ENCODE measurements around the gene THBS3. TPM values are rescaled to one million over a fixed set of nuclear protein-coding genes. Genes with fewer than 3 reads are reported as not detected.

Gene THBS3
- 11.3 and 19.6 TPM in 2 replicates for total RNA-seq

DNA sequence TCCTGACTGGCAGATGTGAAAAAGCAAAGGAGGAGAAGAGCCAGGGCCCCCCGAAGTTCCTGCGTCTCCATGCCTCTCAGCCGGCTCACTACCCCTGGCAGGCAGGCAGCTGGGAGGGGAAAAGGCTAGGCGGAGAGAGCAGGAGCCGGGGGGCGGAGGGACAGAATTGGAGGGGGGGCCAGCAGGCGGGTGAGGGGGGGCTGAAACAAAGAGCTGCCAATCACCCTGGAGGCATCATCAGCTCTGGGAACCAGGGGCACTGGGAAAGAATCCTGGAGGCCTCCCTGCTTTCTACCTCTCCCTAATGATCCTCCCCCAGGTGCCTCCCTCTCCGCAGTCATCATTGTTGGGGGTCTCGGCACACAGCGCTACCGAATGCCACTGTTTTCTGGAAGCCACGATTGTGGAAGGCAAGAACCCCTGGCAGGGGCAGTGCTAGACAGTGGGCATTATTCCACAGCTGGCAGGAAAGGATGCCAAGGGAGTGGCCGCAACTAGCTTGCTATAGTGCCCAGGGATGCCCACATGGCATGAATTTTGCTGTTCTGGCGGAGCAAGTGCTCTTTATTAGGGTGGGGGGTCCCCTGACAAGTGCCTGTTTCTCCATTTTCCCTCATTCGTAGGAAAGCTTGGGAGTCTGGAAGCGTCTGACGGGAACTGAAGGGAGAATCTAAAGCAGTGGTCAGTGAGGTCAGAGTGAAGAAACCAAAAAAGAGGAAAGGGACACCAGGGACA, at the start of gene THBS3:
Gene THBS3 (minus strand): TSS at position 92 of the 735 bp plus-strand sequence. CDS start 21 bp downstream, at position 71.

DNA sequence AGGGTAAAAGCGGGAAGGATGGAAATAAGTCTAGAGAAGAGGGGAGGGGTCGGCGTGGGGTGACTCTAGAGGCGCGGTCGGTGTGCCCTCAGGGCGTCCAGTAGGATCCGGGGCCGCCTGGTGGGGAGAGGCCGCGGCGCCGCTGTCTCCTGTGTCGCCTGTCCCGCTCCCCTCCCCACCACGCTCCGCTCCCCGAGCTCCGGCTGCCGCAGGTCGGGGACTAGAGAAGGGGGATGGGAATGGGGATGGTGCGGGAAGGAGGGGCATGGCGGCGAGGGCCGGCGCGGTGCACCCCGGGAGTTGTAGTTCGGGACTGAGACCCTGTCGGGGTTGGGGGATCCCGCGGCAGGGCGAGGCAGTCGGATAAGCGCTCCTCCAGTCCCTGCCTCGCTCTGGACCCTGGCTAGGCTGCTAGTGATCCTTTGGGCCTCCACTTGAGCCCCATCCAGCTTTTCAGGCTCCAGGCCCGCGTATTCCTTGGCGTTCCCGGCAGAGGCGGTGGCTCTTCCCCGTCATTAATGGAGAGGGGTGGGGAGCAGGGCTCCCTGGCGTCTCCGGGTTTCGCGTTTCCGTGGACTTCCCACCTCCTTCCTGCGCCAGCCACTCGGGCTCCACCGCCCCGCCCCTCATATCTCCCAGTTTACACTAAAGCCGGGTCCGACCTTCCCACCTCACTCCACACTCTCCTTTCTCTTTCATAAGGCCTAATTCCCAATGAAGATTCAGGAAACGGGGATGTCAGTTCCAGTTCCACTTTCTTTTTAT, 47.7 kb upstream of the THBS3 start, which contains the start of gene ENTREP3:
Gene ENTREP3 (minus strand): TSS at position 241 of the 765 bp plus-strand sequence. CDS start 606 bp downstream, outside the sequence.

DNA sequence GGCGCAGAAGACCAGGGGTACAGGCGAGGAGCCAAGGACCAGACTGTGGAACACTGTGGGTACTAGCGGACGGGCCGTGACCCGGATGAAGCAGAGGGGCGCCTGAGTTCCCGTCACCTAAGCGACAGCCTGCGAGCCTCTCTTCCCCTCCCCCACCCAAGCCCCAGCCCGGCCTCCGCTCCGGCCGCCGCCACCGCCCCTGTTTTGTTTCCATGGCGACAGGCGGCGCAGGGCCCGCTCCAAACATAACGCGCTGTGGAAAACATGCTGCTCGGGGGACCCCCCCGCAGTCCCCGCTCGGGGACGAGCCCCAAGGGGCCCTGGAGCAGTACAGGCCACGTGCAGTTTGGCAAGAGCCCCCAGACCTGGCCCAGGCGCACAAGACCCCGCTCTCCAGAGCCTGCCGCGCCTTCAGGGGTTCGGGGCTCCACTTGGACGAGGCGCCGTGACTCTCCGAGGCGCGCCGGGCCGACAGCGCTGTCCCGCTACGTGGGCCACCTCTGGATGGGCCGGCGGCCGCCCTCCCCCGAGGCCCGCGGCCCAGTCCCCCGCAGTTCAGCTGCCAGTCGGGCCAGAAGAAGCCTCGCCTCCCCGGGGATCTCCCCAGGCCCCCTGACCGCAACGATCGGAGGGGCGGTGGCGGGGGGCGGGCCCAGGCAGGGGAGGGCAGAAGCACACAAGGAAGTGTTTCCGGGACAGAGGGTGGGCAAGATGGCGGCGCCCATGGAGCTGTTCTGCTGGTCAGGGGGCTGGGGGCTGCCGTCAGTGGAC, 1.0 kb upstream of the THBS3 start, which contains the start of gene MTX1:
Gene MTX1 (plus strand): TSS at position 155 of the 771 bp plus-strand sequence. CDS start 110 bp downstream, at position 265.

GRCh38 chr1:155173478-155174323, 34.0 kb downstream of the THBS3 start, which contains the start of gene TRIM46:
TSS of gene TRIM46 (plus strand) at chr1:155173849. CDS start at chr1:155173967, 118 bp downstream.

GRCh38 chr1:155172732-155173477, 34.8 kb downstream of the THBS3 start, which contains the start of gene KRTCAP2:
TSS of gene KRTCAP2 (minus strand) at chr1:155173304. CDS start at chr1:155173224, 80 bp downstream.

Other genes with a start within 250 kb of the THBS3 start
- 11.6 and 15.4 TPM in 2 replicates for gene PYGO2, start 246.1 kb downstream of the THBS3 start, total RNA-seq
- 216 and 401 TPM in 2 replicates for gene SHC1, start 237.2 kb downstream of the THBS3 start, total RNA-seq
- 27.0 and 58.1 TPM in 2 replicates for gene CKS1B, start 233.2 kb downstream of the THBS3 start, total RNA-seq
- gene FLAD1, start 224.6 kb downstream of the THBS3 start, total RNA-seq: 49.9 and 57.1 TPM in 2 replicates
- 1.00 TPM in 1 of 2 replicates, not detected in the other for gene LENEP, start 214.3 kb downstream of the THBS3 start, total RNA-seq
- gene ZBTB7B, start 205.1 kb downstream of the THBS3 start, total RNA-seq: 57.8 and 70.3 TPM in 2 replicates
- 0.34 and 0.36 TPM in 2 replicates for gene DCST2, start 174.1 kb downstream of the THBS3 start, total RNA-seq
- not detected in 2 replicates for gene DCST1, start 174.1 kb downstream of the THBS3 start, total RNA-seq
- gene ADAM15, start 156.6 kb downstream of the THBS3 start, total RNA-seq: 178 and 228 TPM in 2 replicates
- 5.5 and 8.8 TPM in 2 replicates for gene EFNA4, start 144.2 kb downstream of the THBS3 start, total RNA-seq
- 4.1 and 8.4 TPM in 2 replicates for gene EFNA3, start 129.1 kb downstream of the THBS3 start, total RNA-seq
- 17.4 and 73.1 TPM in 2 replicates for gene EFNA1, start 80.0 kb downstream of the THBS3 start, total RNA-seq
- gene SLC50A1, start 72.0 kb downstream of the THBS3 start, total RNA-seq: 46.0 and 177 TPM in 2 replicates
- gene DPM3, start 67.4 kb downstream of the THBS3 start, total RNA-seq: 8.5 and 22.2 TPM in 2 replicates
- 92.3 and 125 TPM in 2 replicates for gene KRTCAP2, start 34.6 kb downstream of the THBS3 start, total RNA-seq
- 0.34 and 1.3 TPM in 2 replicates for gene TRIM46, start 34.0 kb downstream of the THBS3 start, total RNA-seq
- gene MTX1, start 798 bp upstream of the THBS3 start, total RNA-seq: 25.9 and 49.2 TPM in 2 replicates
- gene ENTREP3, start 47.6 kb upstream of the THBS3 start, total RNA-seq: 4.4 and 9.6 TPM in 2 replicates
- 38.3 and 47.0 TPM in 2 replicates for gene SCAMP3, start 54.5 kb upstream of the THBS3 start, total RNA-seq
- gene CLK2, start 65.6 kb upstream of the THBS3 start, total RNA-seq: 19.5 and 28.3 TPM in 2 replicates
- gene HCN3, start 69.6 kb upstream of the THBS3 start, total RNA-seq: 0.68 and 1.1 TPM in 2 replicates
- gene PKLR, start 93.5 kb upstream of the THBS3 start, total RNA-seq: under 0.01 TPM in 1 of 2 replicates, not detected in the other
- 134 and 144 TPM in 2 replicates for gene FDPS, start 101.0 kb upstream of the THBS3 start, total RNA-seq
- gene RUSC1, start 113.0 kb upstream of the THBS3 start, total RNA-seq: 20.6 and 20.8 TPM in 2 replicates

Measured in nasal cavity respiratory epithelium epithelial cell of viscerocranial mucosa (primary cell).